ENCODE results near the gene PIP5K1B.

PIP5K1B gene

GRCh38 chr9:68995776-68996175 is 290.7 kb downstream of the PIP5K1B start:
- no peak for DNase-seq (ENCODE audit: low spot score)

GRCh38 chr9:68996462-68996861 is 291.4 kb downstream of the PIP5K1B start:
- DNase-seq (ENCODE audit: low spot score): no peak

- DNase-seq (ENCODE audit: low spot score): no peak
These were observed 292.6 kb downstream of the PIP5K1B start for GRCh38 chr9:68997666-68998065.

- DNase-seq (ENCODE audit: low spot score): no peak
These were observed 293.3 kb downstream of the PIP5K1B start for GRCh38 chr9:68998385-68998784.

GRCh38 chr9:68998812-68999211 is 293.8 kb downstream of the PIP5K1B start:
- DNase-seq (ENCODE audit: low spot score): no peak

- DNase-seq (ENCODE audit: low spot score): peak; percentile 72
These were observed 294.5 kb downstream of the PIP5K1B start for GRCh38 chr9:68999393-69000105.

GRCh38 chr9:69001921-69002320 is 296.9 kb downstream of the PIP5K1B start:
- DNase-seq (ENCODE audit: low spot score): no peak

GRCh38 chr9:69003051-69003450 is 298.0 kb downstream of the PIP5K1B start:
- DNase-seq (ENCODE audit: low spot score): no peak

GRCh38 chr9:69004836-69005235 is 299.8 kb downstream of the PIP5K1B start:
- DNase-seq (ENCODE audit: low spot score): no peak

- no peak for DNase-seq (ENCODE audit: low spot score)
These were observed 304.7 kb downstream of the PIP5K1B start for GRCh38 chr9:69009708-69010107.

- DNase-seq (ENCODE audit: low spot score): no peak
These were observed 307.8 kb downstream of the PIP5K1B start for GRCh38 chr9:69012696-69013381.

GRCh38 chr9:69013382-69013727 is 308.3 kb downstream of the PIP5K1B start:
- DNase-seq (ENCODE audit: low spot score): no peak

- no peak for DNase-seq (ENCODE audit: low spot score)
These were observed 309.0 kb downstream of the PIP5K1B start, which contains the start of gene PRKACG for GRCh38 chr9:69014013-69014412. PRKACG (minus strand) TSS chr9:69014113; CDS start chr9:69014092, 21 bp downstream.

- DNase-seq (ENCODE audit: low spot score): no peak
These were observed 311.4 kb downstream of the PIP5K1B start for GRCh38 chr9:69016191-69017096.

GRCh38 chr9:69018737-69019136 is 313.7 kb downstream of the PIP5K1B start:
- DNase-seq (ENCODE audit: low spot score): no peak

GRCh38 chr9:69019808-69020207 is 314.8 kb downstream of the PIP5K1B start:
- DNase-seq (ENCODE audit: low spot score): peak; percentile 64

- no peak for DNase-seq (ENCODE audit: low spot score)
These were observed 315.5 kb downstream of the PIP5K1B start for GRCh38 chr9:69020301-69021145.

- no peak for DNase-seq (ENCODE audit: low spot score)
These were observed 318.6 kb downstream of the PIP5K1B start for GRCh38 chr9:69023650-69024049.

- peak; percentile 67 for DNase-seq (ENCODE audit: low spot score)
These were observed 322.5 kb downstream of the PIP5K1B start for GRCh38 chr9:69027355-69028097.

GRCh38 chr9:69028754-69029153 is 323.7 kb downstream of the PIP5K1B start:
- DNase-seq (ENCODE audit: low spot score): peak; percentile 61

GRCh38 chr9:69029535-69029934 is 324.5 kb downstream of the PIP5K1B start:
- no peak for DNase-seq (ENCODE audit: low spot score)
